HCT116 (cell line): Measurements from ENCODE around the gene ANXA4. TPM values are rescaled to one million over a fixed set of nuclear protein-coding genes. Genes with fewer than 3 reads are reported as not detected.

Experiments
- ATAC-seq: fragments of 200-7000 bp; cut with Tn5 transposase; 2 replicates; pipeline ENCODE4 v1.9.1; 2020; ENCODE audit warnings: mild to moderate bottlenecking, moderate library complexity
- BruUV-seq: library from RNA; stranded (reverse); fragments of 400-500 nt; replicated peaks from 2 replicates; lab custom pipeline; 2021; lab: Mats Ljungman, UMichigan
- CTCF ChIA-PET: fragments of 300-600 bp; sonication (Branson Sonifier 250); formaldehyde crosslinking; loops from one replicate; lab custom pipeline; 2021; ENCODE audit warnings: antibody characterized with exemption; lab: Charles Lee
- POLR2A ChIA-PET: fragments of 300-600, 350-600 bp; sonication (Branson Sonifier 250); formaldehyde crosslinking; loops from one replicate; lab custom pipeline; 2021; ENCODE audit warnings: antibody characterized with exemption; lab: Charles Lee
- RAD21 ChIA-PET, 2 experiments: fragments of 300-600 bp; sonication (Branson Sonifier 250); formaldehyde crosslinking; loops; one replicate each; lab custom pipeline; 2023; ENCODE audit warnings: low total read pairs in 2 of 2; ENCODE audit not compliant: uncharacterized antibody in 2 of 2, unreplicated experiment in 2 of 2, low non-redundant PET in 1 of 2; lab: Charles Lee
- DNase-seq: peaks from one replicate; pipeline ENCODE4 v3.0.0-alpha.2; 2010; ENCODE audit warnings: low read depth, low spot score
- H2AFZ ChIP-seq: fragments of 200-600 bp; shearing (Covaris generic), sonication (generic); 2 replicates; pipeline ENCODE4 v1.6.1; 2017; ENCODE audit warnings: low read depth, mixed run types, mixed read lengths, antibody characterized with exemption, low read length; ENCODE audit not compliant: poor library complexity, severe bottlenecking
- H3K27ac ChIP-seq: 2 replicates; pipeline ENCODE4 v1.5.1; 2012; ENCODE audit warnings: low read depth, low read length
- H3K27me3 ChIP-seq: fragments of 200-600 bp; sonication (generic); 2 replicates; pipeline ENCODE4 v1.6.1; 2016; ENCODE audit warnings: mixed run types, low read length, mixed read lengths; ENCODE audit not compliant: insufficient read depth
- H3K36me3 ChIP-seq, 2 experiments: fragments of 200-500 bp in 1 of 2; fragments of 200-600 bp in 1 of 2; sonication (Bioruptor generic) in 1 of 2; sonication (generic) in 1 of 2; 2 replicates each; pipeline versions ENCODE4 v1.5.1 to v1.6.1; 2014 to 2016; ENCODE audit warnings: low read length in 2 of 2, inconsistent platforms in 1 of 2, mixed read lengths in 1 of 2, mixed run types in 1 of 2; ENCODE audit not compliant: insufficient read depth in 2 of 2, control insufficient read depth in 1 of 2
- H3K4me1 ChIP-seq, 2 experiments: fragments of 200-600 bp in 1 of 2; sonication (generic) in 1 of 2; 2 replicates each; pipeline versions ENCODE4 v1.5.1 to v1.6.1; 2012 to 2017; ENCODE audit warnings: low read length in 2 of 2, inconsistent platforms in 1 of 2, mild to moderate bottlenecking in 1 of 2, mixed read lengths in 1 of 2, mixed run types in 1 of 2, moderate library complexity in 1 of 2; ENCODE audit not compliant: insufficient read depth in 2 of 2, control insufficient read depth in 1 of 2
- H3K4me2 ChIP-seq: fragments of 200-600 bp; sonication (generic); 2 replicates; pipeline ENCODE4 v1.6.1; 2017; ENCODE audit warnings: mixed run types, low read length, mixed read lengths
- H3K4me3 ChIP-seq, 2 experiments: fragments of 200-600 bp in 1 of 2; sonication (generic) in 1 of 2; replicated peaks in 1 of 2; 2 replicates each; pipeline ENCODE4 v1.5.1; 2011 to 2016; ENCODE audit warnings: low read length in 2 of 2, control low read depth in 1 of 2, low read depth in 1 of 2, mild to moderate bottlenecking in 1 of 2, mixed read lengths in 1 of 2, mixed run types in 1 of 2
- H3K79me2 ChIP-seq: fragments of 200-600 bp; sonication (generic); 2 replicates; pipeline ENCODE4 v1.6.1; 2017; ENCODE audit warnings: mild to moderate bottlenecking, mixed run types, low read length, moderate library complexity, mixed read lengths; ENCODE audit not compliant: insufficient read depth
- H3K9ac ChIP-seq: fragments of 200-600 bp; sonication (generic); 2 replicates; pipeline ENCODE4 v1.6.1; 2016; ENCODE audit warnings: low read length, mixed read lengths
- H3K9me2 ChIP-seq: fragments of 200-600 bp; sonication (generic), shearing (Covaris generic); 2 replicates; pipeline ENCODE4 v1.6.1; 2017; ENCODE audit warnings: mixed run types, mild to moderate bottlenecking, moderate library complexity; ENCODE audit not compliant: insufficient read depth
- H3K9me3 ChIP-seq, 2 experiments: fragments of 200-500 bp in 1 of 2; fragments of 200-600 bp in 1 of 2; sonication (Bioruptor generic) in 1 of 2; sonication (generic) in 1 of 2; 2 replicates each; pipeline ENCODE4 v1.6.1; 2014 to 2017; ENCODE audit warnings: low read length in 2 of 2, mixed read lengths in 2 of 2, inconsistent platforms in 1 of 2, low read depth in 1 of 2, mild to moderate bottlenecking in 1 of 2, mixed run types in 1 of 2, moderate library complexity in 1 of 2; ENCODE audit not compliant: control insufficient read depth in 1 of 2, insufficient read depth in 1 of 2
- H4K20me1 ChIP-seq: fragments of 200-600 bp; sonication (generic), shearing (Covaris generic); 2 replicates; pipeline ENCODE4 v1.6.1; 2017; ENCODE audit warnings: mixed run types, mild to moderate bottlenecking, moderate library complexity; ENCODE audit not compliant: insufficient read depth
- ATF3 ChIP-seq: IDR thresholded peaks from 2 replicates; pipeline ENCODE4 v1.6.1; 2012
- CEBPB ChIP-seq: IDR thresholded peaks from 2 replicates; pipeline ENCODE4 v1.6.1; 2012; ENCODE audit warnings: low read depth
- ELF1 ChIP-seq: IDR thresholded peaks from 2 replicates; pipeline ENCODE4 v1.6.1; 2012; ENCODE audit warnings: low read depth, borderline replicate concordance
- EZH2 ChIP-seq: fragments of 200-600 bp; sonication (generic); IDR thresholded peaks from 2 replicates; pipeline ENCODE4 v1.6.1; 2017; ENCODE audit warnings: antibody characterized with exemption, mixed run types
- EZH2phosphoT487 ChIP-seq: fragments of 200-600 bp; IDR thresholded peaks from 2 replicates; pipeline ENCODE4 v1.6.1; 2018; ENCODE audit warnings: antibody characterized with exemption, borderline replicate concordance
- FOSL1 ChIP-seq: IDR thresholded peaks from 2 replicates; pipeline ENCODE4 v1.6.1; 2012; ENCODE audit warnings: low read depth
- JUND ChIP-seq: IDR thresholded peaks from 2 replicates; pipeline ENCODE4 v1.6.1; 2012
- POLR2A ChIP-seq: IDR thresholded peaks from 2 replicates; pipeline ENCODE4 v1.7.0; 2011; ENCODE audit warnings: borderline replicate concordance; ENCODE audit not compliant: insufficient read depth, insufficient read length; ENCODE audit errors: extremely low read depth
- RAD21 ChIP-seq: IDR thresholded peaks from 2 replicates; pipeline ENCODE4 v1.6.1; 2012; ENCODE audit warnings: low read depth, mild to moderate bottlenecking
- SIN3A ChIP-seq: IDR thresholded peaks from 2 replicates; pipeline ENCODE4 v1.6.1; 2012; ENCODE audit warnings: low read depth
- SRF ChIP-seq: IDR thresholded peaks from 2 replicates; pipeline ENCODE4 v1.6.1; 2012; ENCODE audit warnings: low read depth
- TCF7L2 ChIP-seq: IDR thresholded peaks from 2 replicates; pipeline ENCODE4 v1.7.0; 2011; ENCODE audit warnings: borderline replicate concordance, inconsistent platforms; ENCODE audit not compliant: insufficient read depth, insufficient read length; ENCODE audit errors: extremely low read depth
- ZBTB33 ChIP-seq: IDR thresholded peaks from 2 replicates; pipeline ENCODE4 v1.6.1; 2011; ENCODE audit warnings: mild to moderate bottlenecking, low read length, moderate library complexity; ENCODE audit not compliant: insufficient replicate concordance; ENCODE audit errors: extremely low read depth
- ZFX ChIP-seq: fragments of 450-650 bp; IDR thresholded peaks from 2 replicates; pipeline ENCODE4 v1.6.1; 2017
- ZNF274 ChIP-seq: fragments of 200-500 bp; sonication (Bioruptor generic); IDR thresholded peaks from 2 replicates; pipeline ENCODE4 v1.6.1; 2014; ENCODE audit warnings: mild to moderate bottlenecking, low read depth, low read length, inconsistent platforms
- intact Hi-C: fragments of 100-400 bp; cut with micrococcal nuclease; formaldehyde crosslinking; loops from 2 replicates; pipeline ENCODE4 v1.10.0; 2022
- total RNA-seq: library from RNA; stranded (reverse); gene quantifications from one replicate; pipeline ENCODE4 v1.2.1, GENCODE V29; 2021; ENCODE audit not compliant: unreplicated experiment
- TF ChIP-seq, protein P1 (sequence below): IDR thresholded peaks from 2 replicates; pipeline ENCODE4 v1.6.1; 2012; ENCODE audit warnings: low read depth

Gene ANXA4
- total RNA-seq, 1 experiment from 2014 or later: 64.6 TPM

GRCh38 chr2:69805887-69806286 lies 64.0 kb downstream of the ANXA4 start (continued):
- TF ChIP-seq ZBTB33: no peak
- TF ChIP-seq ATF3: no peak
- no peak for TF ChIP-seq POLR2A
- TF ChIP-seq TCF7L2: no peak
- no peak for TF ChIP-seq ELF1
- TF ChIP-seq CEBPB: no peak

DNA sequence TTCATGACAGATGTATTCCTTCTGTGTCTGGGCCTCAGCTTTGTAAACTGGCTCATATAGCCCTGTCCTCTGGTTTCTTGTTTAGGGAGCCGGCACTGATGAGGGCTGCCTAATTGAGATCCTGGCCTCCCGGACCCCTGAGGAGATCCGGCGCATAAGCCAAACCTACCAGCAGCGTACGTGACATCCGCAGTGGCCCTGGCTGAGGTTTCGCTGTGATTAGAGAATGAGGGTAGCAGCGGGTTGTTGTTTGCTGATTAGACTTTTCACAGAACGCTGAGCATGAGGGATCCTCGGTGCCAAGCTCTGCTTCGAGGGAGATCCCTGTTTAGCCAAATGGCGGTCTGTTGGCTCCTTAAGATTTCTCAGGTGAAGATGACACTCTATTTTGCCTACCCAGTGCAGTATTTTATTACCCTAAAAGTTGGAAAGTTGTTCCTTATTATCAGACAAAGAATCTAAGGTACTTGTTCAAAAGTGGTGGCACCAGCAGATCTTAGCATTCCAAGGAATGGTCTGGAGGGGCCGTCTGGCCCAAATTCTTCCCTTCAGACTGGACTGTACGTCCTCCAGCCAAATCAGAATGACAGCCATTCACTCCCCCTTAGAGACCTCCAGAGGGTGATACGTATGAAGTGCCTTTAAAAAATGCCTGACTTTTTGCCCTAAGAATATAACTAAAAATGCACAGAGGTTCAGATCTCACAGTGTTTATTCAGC lies 66.0 kb downstream of the ANXA4 start:
- TF ChIP-seq CEBPB (no peak), ATF3 (no peak), RAD21 (no peak), JUND (no peak), TCF7L2 (no peak), ELF1 (no peak), ZNF274 (no peak), SRF (no peak), EZH2 (no peak), FOSL1 (no peak), SIN3A (no peak), EZH2phosphoT487 (no peak), ZFX (no peak), POLR2A (no peak)
- TF ChIP-seq, protein P1, sequence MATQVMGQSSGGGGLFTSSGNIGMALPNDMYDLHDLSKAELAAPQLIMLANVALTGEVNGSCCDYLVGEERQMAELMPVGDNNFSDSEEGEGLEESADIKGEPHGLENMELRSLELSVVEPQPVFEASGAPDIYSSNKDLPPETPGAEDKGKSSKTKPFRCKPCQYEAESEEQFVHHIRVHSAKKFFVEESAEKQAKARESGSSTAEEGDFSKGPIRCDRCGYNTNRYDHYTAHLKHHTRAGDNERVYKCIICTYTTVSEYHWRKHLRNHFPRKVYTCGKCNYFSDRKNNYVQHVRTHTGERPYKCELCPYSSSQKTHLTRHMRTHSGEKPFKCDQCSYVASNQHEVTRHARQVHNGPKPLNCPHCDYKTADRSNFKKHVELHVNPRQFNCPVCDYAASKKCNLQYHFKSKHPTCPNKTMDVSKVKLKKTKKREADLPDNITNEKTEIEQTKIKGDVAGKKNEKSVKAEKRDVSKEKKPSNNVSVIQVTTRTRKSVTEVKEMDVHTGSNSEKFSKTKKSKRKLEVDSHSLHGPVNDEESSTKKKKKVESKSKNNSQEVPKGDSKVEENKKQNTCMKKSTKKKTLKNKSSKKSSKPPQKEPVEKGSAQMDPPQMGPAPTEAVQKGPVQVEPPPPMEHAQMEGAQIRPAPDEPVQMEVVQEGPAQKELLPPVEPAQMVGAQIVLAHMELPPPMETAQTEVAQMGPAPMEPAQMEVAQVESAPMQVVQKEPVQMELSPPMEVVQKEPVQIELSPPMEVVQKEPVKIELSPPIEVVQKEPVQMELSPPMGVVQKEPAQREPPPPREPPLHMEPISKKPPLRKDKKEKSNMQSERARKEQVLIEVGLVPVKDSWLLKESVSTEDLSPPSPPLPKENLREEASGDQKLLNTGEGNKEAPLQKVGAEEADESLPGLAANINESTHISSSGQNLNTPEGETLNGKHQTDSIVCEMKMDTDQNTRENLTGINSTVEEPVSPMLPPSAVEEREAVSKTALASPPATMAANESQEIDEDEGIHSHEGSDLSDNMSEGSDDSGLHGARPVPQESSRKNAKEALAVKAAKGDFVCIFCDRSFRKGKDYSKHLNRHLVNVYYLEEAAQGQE: no peak
- H3K4me3 ChIP-seq: no peak overlapping the region
- no peak overlapping the region for H3K9ac ChIP-seq
- H3K9me3 ChIP-seq: no peaks in the 10 kb centered on the region
- no TSS peak for BruUV-seq
- no peak overlapping the region for H2AFZ ChIP-seq
- intact Hi-C loops: no loop called here
- H3K36me3 ChIP-seq: peaks cover 4 to 5% of the 10 kb centered on the region in 2 experiments; a peak in 3 of 4 replicates
- no peak for ATAC-seq
- H3K27ac ChIP-seq: no peak overlapping the region
- no peak for DNase-seq
- H4K20me1 ChIP-seq: no peaks in the 10 kb centered on the region
- no peaks in the 10 kb centered on the region for H3K27me3 ChIP-seq
- POLR2A ChIA-PET: no interaction called here
- CTCF ChIA-PET: interaction anchor here (2.1 kb wide), 1 partner anchor 83 kb away, joined by 9 read pairs; no protein-coding TSS in a partner anchor
- H3K4me1 ChIP-seq: no peaks in the 10 kb centered on the region
- no peak overlapping the region for H3K4me2 ChIP-seq
- H3K9me2 ChIP-seq: no peaks in the 10 kb centered on the region
- H3K79me2 ChIP-seq: no peaks in the 10 kb centered on the region
- RAD21 ChIA-PET: no interaction called here
